DOHH2 (cell line): ENCODE measurements around the gene PARP4.

Source experiments
- EZH2phosphoT487 ChIP-seq: fragments of 200-600 bp; sonication (generic); IDR thresholded peaks from 2 replicates; pipeline ENCODE4 v1.6.1; 2017; ENCODE audit warnings: borderline replicate concordance, mild to moderate bottlenecking, antibody characterized with exemption, low read length, moderate library complexity, mixed read lengths
- TF ChIP-seq, protein P1 (sequence below): fragments of 200-600 bp; sonication (generic); IDR thresholded peaks from one replicate; pipeline ENCODE4 v1.5.1; 2014; ENCODE audit warnings: antibody characterized with exemption, mild to moderate bottlenecking, low read depth, low read length; ENCODE audit not compliant: poor library complexity, severe bottlenecking

- TF ChIP-seq, protein P1, sequence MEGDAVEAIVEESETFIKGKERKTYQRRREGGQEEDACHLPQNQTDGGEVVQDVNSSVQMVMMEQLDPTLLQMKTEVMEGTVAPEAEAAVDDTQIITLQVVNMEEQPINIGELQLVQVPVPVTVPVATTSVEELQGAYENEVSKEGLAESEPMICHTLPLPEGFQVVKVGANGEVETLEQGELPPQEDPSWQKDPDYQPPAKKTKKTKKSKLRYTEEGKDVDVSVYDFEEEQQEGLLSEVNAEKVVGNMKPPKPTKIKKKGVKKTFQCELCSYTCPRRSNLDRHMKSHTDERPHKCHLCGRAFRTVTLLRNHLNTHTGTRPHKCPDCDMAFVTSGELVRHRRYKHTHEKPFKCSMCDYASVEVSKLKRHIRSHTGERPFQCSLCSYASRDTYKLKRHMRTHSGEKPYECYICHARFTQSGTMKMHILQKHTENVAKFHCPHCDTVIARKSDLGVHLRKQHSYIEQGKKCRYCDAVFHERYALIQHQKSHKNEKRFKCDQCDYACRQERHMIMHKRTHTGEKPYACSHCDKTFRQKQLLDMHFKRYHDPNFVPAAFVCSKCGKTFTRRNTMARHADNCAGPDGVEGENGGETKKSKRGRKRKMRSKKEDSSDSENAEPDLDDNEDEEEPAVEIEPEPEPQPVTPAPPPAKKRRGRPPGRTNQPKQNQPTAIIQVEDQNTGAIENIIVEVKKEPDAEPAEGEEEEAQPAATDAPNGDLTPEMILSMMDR = no peak
- TF ChIP-seq EZH2phosphoT487 = no peak
These were observed 130.9 kb downstream of the PARP4 start for GRCh38 chr13:24381541-24382265.
